SKM-1 treated with dmso at 0.1 percent for 144 hours (cell line): ENCODE data around the gene SGF29.
"Not testable (repeated sequence)": the region's sequence is repeated elsewhere in the genome, so short reads cannot be mapped to it uniquely, and the experiment has no call there.

ENCODE experiments used
- DNase-seq: peaks from one replicate; lab custom pipeline; 2025; ENCODE audit not compliant: unreplicated experiment; lab: John Stamatoyannopoulos, UW

The SGF29 gene

GRCh38 chr16:28563218-28563617 is 9.5 kb downstream of the SGF29 start:
- DNase-seq: no peak

GRCh38 chr16:28566233-28566925 is 12.7 kb downstream of the SGF29 start:
- not testable (repeated sequence) for DNase-seq

GRCh38 chr16:28567292-28567691 is 13.6 kb downstream of the SGF29 start:
- no peak for DNase-seq

GRCh38 chr16:28569021-28569420 is 15.3 kb downstream of the SGF29 start:
- no peak for DNase-seq

GRCh38 chr16:28569968-28570752 is 16.4 kb downstream of the SGF29 start:
- no peak for DNase-seq

GRCh38 chr16:28572696-28573510 is 19.2 kb downstream of the SGF29 start:
- no peak for DNase-seq

GRCh38 chr16:28573738-28574718 is 20.3 kb downstream of the SGF29 start:
- DNase-seq: no peak

- DNase-seq: no peak
These were observed 21.2 kb downstream of the SGF29 start for GRCh38 chr16:28574925-28575324.

GRCh38 chr16:28575446-28576109 is 21.9 kb downstream of the SGF29 start:
- no peak for DNase-seq

- no peak for DNase-seq
These were observed 27.1 kb downstream of the SGF29 start for GRCh38 chr16:28580726-28581315.

- DNase-seq: no peak
These were observed 32.0 kb downstream of the SGF29 start for GRCh38 chr16:28585674-28586073.

GRCh38 chr16:28586466-28586865 is 32.7 kb downstream of the SGF29 start:
- DNase-seq: no peak

GRCh38 chr16:28587386-28587785 is 33.7 kb downstream of the SGF29 start:
- no peak for DNase-seq

GRCh38 chr16:28589069-28589468 is 35.3 kb downstream of the SGF29 start:
- DNase-seq: no peak

GRCh38 chr16:28589930-28590329 is 36.2 kb downstream of the SGF29 start:
- DNase-seq: no peak

- no peak for DNase-seq
These were observed 36.9 kb downstream of the SGF29 start for GRCh38 chr16:28590384-28591340.

GRCh38 chr16:28591355-28591754 is 37.6 kb downstream of the SGF29 start:
- no peak for DNase-seq

GRCh38 chr16:28592511-28592910 is 38.8 kb downstream of the SGF29 start:
- DNase-seq: no peak
